GM12878 (cell line): ENCODE data around the gene GMDS. TPM values are rescaled to one million over a fixed set of nuclear protein-coding genes. Genes with fewer than 3 reads are reported as not detected.

Experiments used
- ASH2L ChIP-seq: fragments of 300-600, 200-600 bp; sonication (generic); IDR thresholded peaks from 2 replicates; pipeline ENCODE4 v1.6.1; 2017; ENCODE audit warnings: low read depth, mild to moderate bottlenecking, borderline replicate concordance
- BCL11A ChIP-seq: IDR thresholded peaks from 2 replicates; pipeline ENCODE4 v1.6.1; 2011; ENCODE audit warnings: low read depth, low read length
- BHLHE40 ChIP-seq, 2 experiments: fragments of 450-650 bp in 1 of 2; IDR thresholded peaks; 2 replicates each; pipeline ENCODE4 v1.6.1; 2011 to 2017; ENCODE audit warnings: low read depth in 2 of 2, borderline replicate concordance in 1 of 2, improper control_type of control experiment in 1 of 2, low read length in 1 of 2, mild to moderate bottlenecking in 1 of 2
- BMI1 ChIP-seq: fragments of 450-650 bp; IDR thresholded peaks from 2 replicates; pipeline ENCODE4 v1.6.1; 2016; ENCODE audit warnings: mild to moderate bottlenecking, moderate library complexity, borderline replicate concordance
- CBFB ChIP-seq: IDR thresholded peaks from 2 replicates; pipeline ENCODE4 v1.6.1; 2016; ENCODE audit warnings: antibody characterized with exemption, low read depth
- CEBPB ChIP-seq, 2 experiments: fragments of 150-350 bp in 1 of 2; IDR thresholded peaks; 2 replicates each; pipeline ENCODE4 v1.6.1; 2012 to 2014; ENCODE audit warnings: low read depth in 2 of 2, low read length in 2 of 2, borderline replicate concordance in 1 of 2, inconsistent platforms in 1 of 2
- CREM ChIP-seq: IDR thresholded peaks from 2 replicates; pipeline ENCODE4 v1.6.1; 2014; ENCODE audit warnings: antibody characterized with exemption, low read depth
- EGR1 ChIP-seq, 2 experiments: IDR thresholded peaks; 1 replicate in 1 of 2; 2 replicates in 1 of 2; pipeline ENCODE4 v1.6.1; 2011 to 2012; ENCODE audit warnings: low read depth in 2 of 2, low read length in 2 of 2, borderline replicate concordance in 1 of 2, mild to moderate bottlenecking in 1 of 2, moderate library complexity in 1 of 2
- HDAC2 ChIP-seq: fragments of 200-600 bp; sonication (generic); IDR thresholded peaks from 2 replicates; pipeline ENCODE4 v1.6.1; 2017
- HDAC6 ChIP-seq: fragments of 200-600 bp; sonication (generic); IDR thresholded peaks from one replicate; pipeline ENCODE4 v1.8.0; 2017; ENCODE audit warnings: antibody characterized with exemption; ENCODE audit not compliant: unreplicated experiment
- JUNB ChIP-seq: IDR thresholded peaks from 2 replicates; pipeline ENCODE4 v1.6.1; 2016; ENCODE audit warnings: antibody characterized with exemption, mild to moderate bottlenecking
- KDM1A ChIP-seq: fragments of 200-600 bp; sonication (generic); IDR thresholded peaks from 2 replicates; pipeline ENCODE4 v1.6.1; 2016; ENCODE audit warnings: borderline replicate concordance
- MEF2A ChIP-seq: IDR thresholded peaks from 2 replicates; pipeline ENCODE4 v1.6.1; 2011; ENCODE audit warnings: low read depth, mild to moderate bottlenecking, low read length, moderate library complexity; ENCODE audit not compliant: insufficient read depth
- NBN ChIP-seq: fragments of 450-650 bp; IDR thresholded peaks from 2 replicates; pipeline ENCODE4 v1.6.1; 2016
- POU2F2 ChIP-seq: IDR thresholded peaks from 3 replicates; pipeline ENCODE4 v1.6.1; 2011; ENCODE audit warnings: low read depth, mild to moderate bottlenecking, low read length, borderline replicate concordance
- SPI1 ChIP-seq: IDR thresholded peaks from 2 replicates; pipeline ENCODE4 v1.6.1; 2011; ENCODE audit warnings: low read depth, mild to moderate bottlenecking, low read length, moderate library complexity, borderline replicate concordance; ENCODE audit not compliant: insufficient read depth
- SREBF1 ChIP-seq: IDR thresholded peaks from 2 replicates; pipeline ENCODE4 v1.6.1; 2012; ENCODE audit warnings: mild to moderate bottlenecking, low read length
- SUZ12 ChIP-seq: fragments of 200-600 bp; sonication (generic); IDR thresholded peaks from one replicate; pipeline ENCODE4 v1.6.1; 2018; ENCODE audit warnings: antibody characterized with exemption, mild to moderate bottlenecking; ENCODE audit not compliant: unreplicated experiment
- TAF1 ChIP-seq: IDR thresholded peaks from 2 replicates; pipeline ENCODE4 v1.6.1; 2011; ENCODE audit warnings: mild to moderate bottlenecking, low read depth, low read length, borderline replicate concordance
- TBL1XR1 ChIP-seq: IDR thresholded peaks from 2 replicates; pipeline ENCODE4 v1.6.1; 2012; ENCODE audit warnings: low read depth, low read length, improper control_type of control experiment
- TCF12 ChIP-seq: IDR thresholded peaks from 2 replicates; pipeline ENCODE4 v1.6.1; 2011; ENCODE audit warnings: low read depth, mild to moderate bottlenecking, low read length
- YY1 ChIP-seq: IDR thresholded peaks from 2 replicates; pipeline ENCODE4 v1.6.1; 2011; ENCODE audit warnings: low read depth, mild to moderate bottlenecking, low read length
- ZNF207 ChIP-seq: fragments of 450-650 bp; IDR thresholded peaks from 2 replicates; pipeline ENCODE4 v1.6.1; 2014; ENCODE audit warnings: antibody characterized with exemption, mild to moderate bottlenecking, borderline replicate concordance
- polyA plus RNA-seq, 11 experiments: library from polyadenylated mRNA; depleted of rRNA in 4 of 11; unstranded in 6 of 11; stranded (reverse) in 5 of 11; fragments of >200 nt; fragmentation: Nextera tagmentation in 4 of 11; fragmentation: Illumina TruSeq in 1 of 11; extraction: Ambion mirVana in 4 of 11; extraction: Trizol in 1 of 11; gene quantifications; 1 replicate in 1 of 11; 2 replicates in 10 of 11; pipeline versions ENCODE4 v1.2.1 to v1.2.3, GENCODE V29; 2011 to 2016; ENCODE audit warnings: inconsistent platforms in 2 of 11, missing spikeins in 2 of 11, low read depth in 1 of 11
- total RNA-seq, 4 experiments: library from RNA; depleted of rRNA in 3 of 4; stranded (reverse); fragments of >200 nt in 3 of 4; fragmentation: Illumina TruSeq in 1 of 4; extraction: Trizol in 1 of 4; gene quantifications; 2 replicates each; pipeline versions ENCODE4 v1.2.1 to v1.2.3, GENCODE V29; 2013 to 2021
- TF ChIP-seq, protein P1 (sequence below): fragments of 450-650 bp; IDR thresholded peaks from 2 replicates; pipeline ENCODE4 v1.6.1; 2017; ENCODE audit warnings: mild to moderate bottlenecking, moderate library complexity
- TF ChIP-seq, protein P2 (sequence below): fragments of 450-650 bp; IDR thresholded peaks from 2 replicates; pipeline ENCODE4 v1.6.1; 2017; ENCODE audit warnings: mild to moderate bottlenecking, low read depth, inconsistent platforms; ENCODE audit not compliant: poor library complexity, severe bottlenecking
- TF ChIP-seq, protein P3 (sequence below): fragments of 450-650 bp; IDR thresholded peaks from 2 replicates; pipeline ENCODE4 v1.6.1; 2014; ENCODE audit warnings: mild to moderate bottlenecking

Gene GMDS
- total and polyA plus RNA-seq, 10 of the 15 experiments (the other 5 are each of a cell fraction or from before 2014, with no cell fraction given): 0.61 to 53.8 (median 29.3) TPM

DNA sequence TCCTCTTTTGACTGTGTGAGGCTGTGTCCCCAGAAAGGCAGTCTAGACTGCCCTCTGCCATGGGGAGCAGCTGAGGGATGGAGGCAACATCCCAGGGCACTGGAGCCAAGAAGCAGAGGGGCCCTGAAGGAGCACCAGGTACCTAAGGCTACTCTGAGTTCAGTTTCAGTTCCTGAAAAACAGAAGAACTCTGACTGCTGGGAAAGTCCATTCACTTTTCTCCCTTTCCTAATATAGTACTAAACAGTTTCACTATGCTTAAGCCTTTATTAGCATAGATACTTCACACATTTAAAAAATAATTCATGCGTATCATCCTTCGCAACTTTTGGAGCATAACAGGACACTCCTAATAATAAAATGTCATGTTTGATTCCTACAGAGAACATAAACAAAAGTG is 505.7 kb downstream of the GMDS start (continued):
- TF ChIP-seq YY1 (0 out of 2 replicates have a peak, but pooled peaks have one; percentile 13), CBFB (no peak), KDM1A (no peak), MEF2A (peak; percentile 100), SUZ12 (no peak), EGR1 (IDR thresholded peaks at IDR 0.05; ENCODE audit: borderline replicate concordance in 1 of 2, low read depth in 2 of 2, low read length in 2 of 2) (no peak), HDAC2 (no peak), TBL1XR1 (peak; percentile 98), JUNB (peak; percentile 92), HDAC6 (no peak), NBN (peak; percentile 46; the same call in 1 of the 2 replicates), SPI1 (peak; percentile 100), TCF12 (peak; percentile 55; the same call in 1 of the 2 replicates), TAF1 (no peak), BHLHE40 (IDR thresholded peaks at IDR 0.05; ENCODE audit: borderline replicate concordance in 1 of 2, low read depth in 2 of 2, low read length in 1 of 2) (peak; percentile 71 to 82), POU2F2 (peak; percentile 86; the same call in 2 of the 3 replicates), CEBPB (IDR thresholded peaks at IDR 0.05; ENCODE audit: borderline replicate concordance in 1 of 2, low read depth in 2 of 2, low read length in 2 of 2) (no peak), BCL11A (peak; percentile 96), ASH2L (no peak), CREM (peak; percentile 89), ZNF207 (no peak), SREBF1 (peak; percentile 89), BMI1 (peak; percentile 87)
- TF ChIP-seq, protein P1, sequence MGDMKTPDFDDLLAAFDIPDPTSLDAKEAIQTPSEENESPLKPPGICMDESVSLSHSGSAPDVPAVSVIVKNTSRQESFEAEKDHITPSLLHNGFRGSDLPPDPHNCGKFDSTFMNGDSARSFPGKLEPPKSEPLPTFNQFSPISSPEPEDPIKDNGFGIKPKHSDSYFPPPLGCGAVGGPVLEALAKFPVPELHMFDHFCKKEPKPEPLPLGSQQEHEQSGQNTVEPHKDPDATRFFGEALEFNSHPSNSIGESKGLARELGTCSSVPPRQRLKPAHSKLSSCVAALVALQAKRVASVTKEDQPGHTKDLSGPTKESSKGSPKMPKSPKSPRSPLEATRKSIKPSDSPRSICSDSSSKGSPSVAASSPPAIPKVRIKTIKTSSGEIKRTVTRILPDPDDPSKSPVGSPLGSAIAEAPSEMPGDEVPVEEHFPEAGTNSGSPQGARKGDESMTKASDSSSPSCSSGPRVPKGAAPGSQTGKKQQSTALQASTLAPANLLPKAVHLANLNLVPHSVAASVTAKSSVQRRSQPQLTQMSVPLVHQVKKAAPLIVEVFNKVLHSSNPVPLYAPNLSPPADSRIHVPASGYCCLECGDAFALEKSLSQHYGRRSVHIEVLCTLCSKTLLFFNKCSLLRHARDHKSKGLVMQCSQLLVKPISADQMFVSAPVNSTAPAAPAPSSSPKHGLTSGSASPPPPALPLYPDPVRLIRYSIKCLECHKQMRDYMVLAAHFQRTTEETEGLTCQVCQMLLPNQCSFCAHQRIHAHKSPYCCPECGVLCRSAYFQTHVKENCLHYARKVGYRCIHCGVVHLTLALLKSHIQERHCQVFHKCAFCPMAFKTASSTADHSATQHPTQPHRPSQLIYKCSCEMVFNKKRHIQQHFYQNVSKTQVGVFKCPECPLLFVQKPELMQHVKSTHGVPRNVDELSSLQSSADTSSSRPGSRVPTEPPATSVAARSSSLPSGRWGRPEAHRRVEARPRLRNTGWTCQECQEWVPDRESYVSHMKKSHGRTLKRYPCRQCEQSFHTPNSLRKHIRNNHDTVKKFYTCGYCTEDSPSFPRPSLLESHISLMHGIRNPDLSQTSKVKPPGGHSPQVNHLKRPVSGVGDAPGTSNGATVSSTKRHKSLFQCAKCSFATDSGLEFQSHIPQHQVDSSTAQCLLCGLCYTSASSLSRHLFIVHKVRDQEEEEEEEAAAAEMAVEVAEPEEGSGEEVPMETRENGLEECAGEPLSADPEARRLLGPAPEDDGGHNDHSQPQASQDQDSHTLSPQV: no peak
- TF ChIP-seq, protein P2, sequence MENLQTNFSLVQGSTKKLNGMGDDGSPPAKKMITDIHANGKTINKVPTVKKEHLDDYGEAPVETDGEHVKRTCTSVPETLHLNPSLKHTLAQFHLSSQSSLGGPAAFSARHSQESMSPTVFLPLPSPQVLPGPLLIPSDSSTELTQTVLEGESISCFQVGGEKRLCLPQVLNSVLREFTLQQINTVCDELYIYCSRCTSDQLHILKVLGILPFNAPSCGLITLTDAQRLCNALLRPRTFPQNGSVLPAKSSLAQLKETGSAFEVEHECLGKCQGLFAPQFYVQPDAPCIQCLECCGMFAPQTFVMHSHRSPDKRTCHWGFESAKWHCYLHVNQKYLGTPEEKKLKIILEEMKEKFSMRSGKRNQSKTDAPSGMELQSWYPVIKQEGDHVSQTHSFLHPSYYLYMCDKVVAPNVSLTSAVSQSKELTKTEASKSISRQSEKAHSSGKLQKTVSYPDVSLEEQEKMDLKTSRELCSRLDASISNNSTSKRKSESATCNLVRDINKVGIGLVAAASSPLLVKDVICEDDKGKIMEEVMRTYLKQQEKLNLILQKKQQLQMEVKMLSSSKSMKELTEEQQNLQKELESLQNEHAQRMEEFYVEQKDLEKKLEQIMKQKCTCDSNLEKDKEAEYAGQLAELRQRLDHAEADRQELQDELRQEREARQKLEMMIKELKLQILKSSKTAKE: peak; percentile 83
- TF ChIP-seq, protein P3, sequence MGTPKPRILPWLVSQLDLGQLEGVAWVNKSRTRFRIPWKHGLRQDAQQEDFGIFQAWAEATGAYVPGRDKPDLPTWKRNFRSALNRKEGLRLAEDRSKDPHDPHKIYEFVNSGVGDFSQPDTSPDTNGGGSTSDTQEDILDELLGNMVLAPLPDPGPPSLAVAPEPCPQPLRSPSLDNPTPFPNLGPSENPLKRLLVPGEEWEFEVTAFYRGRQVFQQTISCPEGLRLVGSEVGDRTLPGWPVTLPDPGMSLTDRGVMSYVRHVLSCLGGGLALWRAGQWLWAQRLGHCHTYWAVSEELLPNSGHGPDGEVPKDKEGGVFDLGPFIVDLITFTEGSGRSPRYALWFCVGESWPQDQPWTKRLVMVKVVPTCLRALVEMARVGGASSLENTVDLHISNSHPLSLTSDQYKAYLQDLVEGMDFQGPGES: no peak
